T47D (cell line): Measurements from ENCODE around the gene MT1E.
A peak's percentile ranks its signal among the peaks of the same experiment; 100 is the strongest.

Experiments
- DNase-seq, 2 experiments: peaks; one replicate each; pipeline versions ENCODE4 v3.0.0 to v3.0.0-alpha.2; 2011 to 2012; ENCODE audit warnings: low read depth in 1 of 2, low spot score in 1 of 2
- JUND ChIP-seq: IDR thresholded peaks from 2 replicates; pipeline ENCODE4 v1.6.1; 2012; ENCODE audit warnings: low read depth
- in situ Hi-C: cut with HindIII; loops from 2 replicates; pipeline ENCODE4 v1.10.0; 2016; ENCODE audit warnings: low sequenced_read_pairs, low pct_unique_long_range_greater_than_20kb

Gene MT1E

GRCh38 chr16:56593573-56594291, 31.8 kb upstream of the MT1E start:
- DNase-seq = no peak
- no peak for TF ChIP-seq JUND
- in situ Hi-C loops = no loop called here

GRCh38 chr16:56594292-56594619, 31.3 kb upstream of the MT1E start:
- no peak for TF ChIP-seq JUND
- no peak for DNase-seq
- in situ Hi-C loops = no loop called here

- TF ChIP-seq JUND = no peak
- DNase-seq = peak; percentile 57 to 70
- in situ Hi-C loops = no loop called here
Measured at GRCh38 chr16:56600398-56600999, 25.1 kb upstream of the MT1E start.

- in situ Hi-C loops = no loop called here
- no peak for DNase-seq
- TF ChIP-seq JUND = no peak
Measured at GRCh38 chr16:56601325-56601724, 24.3 kb upstream of the MT1E start.

- in situ Hi-C loops = no loop called here
- TF ChIP-seq JUND = no peak
- DNase-seq = peak; percentile 60 to 84
Measured at GRCh38 chr16:56603589-56603988, 22.0 kb upstream of the MT1E start.

GRCh38 chr16:56604966-56605365, 20.6 kb upstream of the MT1E start:
- in situ Hi-C loops = no loop called here
- DNase-seq = no peak
- no peak for TF ChIP-seq JUND

- DNase-seq = no peak
- in situ Hi-C loops = no loop called here
- no peak for TF ChIP-seq JUND
Measured at GRCh38 chr16:56605475-56605874, 20.1 kb upstream of the MT1E start.

- in situ Hi-C loops = no loop called here
- no peak for TF ChIP-seq JUND
Measured at GRCh38 chr16:56606071-56606475, 19.5 kb upstream of the MT1E start.

GRCh38 chr16:56606476-56607108, 19.0 kb upstream of the MT1E start:
- in situ Hi-C loops = no loop called here
- no peak for TF ChIP-seq JUND
- no peak for DNase-seq

More at GRCh38 chr16:56606071-56606475, 19.5 kb upstream of the MT1E start:
- DNase-seq = no peak

GRCh38 chr16:56607109-56607618, 18.4 kb upstream of the MT1E start:
- DNase-seq = peak in 1 of 2 experiments; percentile 87

GRCh38 chr16:56607675-56608042, 17.9 kb upstream of the MT1E start:
- no peak for DNase-seq
- TF ChIP-seq JUND = no peak
- in situ Hi-C loops = no loop called here

More at GRCh38 chr16:56607109-56607618, 18.4 kb upstream of the MT1E start:
- no peak for TF ChIP-seq JUND
- in situ Hi-C loops = no loop called here

- DNase-seq = peak; percentile 78 to 95
- in situ Hi-C loops = no loop called here
Measured at GRCh38 chr16:56608043-56608875, 17.3 kb upstream of the MT1E start, which contains the start of gene MT2A. MT2A (plus strand) TSS chr16:56608584; CDS start chr16:56608656, 72 bp downstream.

More at GRCh38 chr16:56608043-56608875, 17.3 kb upstream of the MT1E start, which contains the start of gene MT2A:
- no peak for TF ChIP-seq JUND
